Stimulated activated CD8-positive, alpha-beta memory T cell treated with anti-CD3 and anti-CD28 coated beads, Interleukin-15, amount 100 ng/mL, for 4 hours (primary cell): ENCODE measurements around the gene AKT3.

Source experiments
- DNase-seq, 2 donors: peaks; one replicate each; pipeline ENCODE4 v3.0.0-alpha.2; 2020; ENCODE audit warnings: low read depth in 2 of 2

AKT3 gene

DNA sequence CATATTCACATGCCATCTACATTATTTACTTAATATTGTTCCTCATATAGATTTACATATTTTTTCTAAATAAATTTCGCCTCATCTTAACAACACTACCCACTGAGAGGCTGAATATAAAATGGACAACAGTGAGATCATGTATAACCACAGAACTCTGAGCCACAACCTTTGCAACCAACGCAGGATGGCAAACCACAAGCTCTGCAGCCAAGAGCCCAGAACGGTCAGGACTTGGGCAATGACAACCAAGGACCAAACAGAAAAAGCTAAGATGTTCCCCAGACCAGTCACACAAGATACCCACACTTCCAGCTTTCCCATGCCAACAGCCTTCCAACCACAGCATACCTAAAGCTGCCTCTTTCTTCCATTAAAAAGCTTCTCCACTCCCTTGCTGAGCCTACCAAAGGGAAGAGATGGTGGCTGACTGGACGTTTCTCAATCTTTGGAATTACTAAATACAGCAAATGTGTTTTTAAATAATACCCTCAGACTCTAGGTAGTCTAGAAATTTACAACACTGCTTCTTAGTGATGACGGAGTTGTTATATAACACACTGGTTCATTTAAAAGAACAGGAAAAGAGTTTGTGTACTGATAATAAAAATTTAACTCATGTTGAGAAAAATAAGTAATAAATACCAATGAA lies 117.9 kb downstream of the AKT3 start:
- no peak for DNase-seq

DNA sequence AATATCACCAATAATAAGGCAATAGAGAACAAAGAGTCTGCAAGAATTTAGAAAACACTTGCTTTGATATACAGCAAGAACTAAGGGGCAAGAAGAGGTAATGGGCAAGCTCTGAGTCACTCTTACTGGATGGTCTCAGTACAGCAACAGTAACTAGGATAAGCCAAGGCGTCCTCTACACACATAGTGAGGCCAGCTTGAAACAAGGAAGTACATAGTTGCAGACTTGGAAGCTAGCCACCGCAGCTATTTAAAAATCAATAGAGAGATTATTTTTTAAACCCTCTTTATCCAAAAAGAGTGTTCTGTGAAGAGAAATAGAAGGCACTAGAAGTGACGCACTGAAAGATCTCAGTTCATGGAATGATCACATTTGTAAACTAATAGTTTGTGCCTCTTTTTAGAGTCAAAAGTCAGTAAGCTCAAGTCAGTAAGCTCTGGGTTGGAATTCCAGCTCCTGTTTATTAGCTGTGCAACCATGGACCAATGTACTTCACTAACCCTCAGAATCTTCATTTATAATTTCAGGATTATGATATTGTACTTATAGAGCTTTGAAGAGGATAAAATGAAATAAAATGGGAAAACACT lies 118.6 kb downstream of the AKT3 start:
- DNase-seq, result no peak

DNA sequence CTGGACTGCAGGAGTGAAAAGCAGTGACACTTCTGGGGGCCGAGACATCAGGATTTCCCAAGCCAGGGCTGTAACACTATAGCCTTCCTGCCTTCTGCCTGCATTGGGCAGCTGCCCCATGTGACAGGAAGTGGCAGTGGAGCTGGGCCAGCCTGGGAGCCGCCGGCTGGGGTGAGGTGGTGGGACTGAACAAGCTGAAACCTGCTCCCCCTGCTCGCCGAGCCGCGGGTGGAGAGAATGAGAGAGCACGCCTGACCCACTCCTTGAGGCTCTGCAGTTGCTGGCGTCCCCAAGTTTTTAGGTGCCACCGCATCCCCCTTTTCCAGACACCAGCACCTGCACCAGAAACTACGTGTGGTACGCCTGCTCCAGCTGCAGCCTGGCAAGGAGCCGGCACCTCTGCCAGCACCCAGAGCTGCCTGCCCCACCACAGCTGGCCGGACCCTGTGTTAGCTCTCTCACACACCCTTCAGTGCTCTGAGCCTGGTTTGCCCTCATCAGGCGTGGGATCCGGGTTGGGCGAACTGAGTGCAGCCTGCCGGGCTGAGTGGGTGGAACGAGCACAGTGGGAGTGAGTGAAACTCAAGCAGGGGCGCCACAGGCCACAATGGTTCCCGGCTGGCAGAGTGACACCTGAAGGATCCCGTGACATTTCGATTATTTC lies 119.4 kb downstream of the AKT3 start:
- DNase-seq, result no peak

DNA sequence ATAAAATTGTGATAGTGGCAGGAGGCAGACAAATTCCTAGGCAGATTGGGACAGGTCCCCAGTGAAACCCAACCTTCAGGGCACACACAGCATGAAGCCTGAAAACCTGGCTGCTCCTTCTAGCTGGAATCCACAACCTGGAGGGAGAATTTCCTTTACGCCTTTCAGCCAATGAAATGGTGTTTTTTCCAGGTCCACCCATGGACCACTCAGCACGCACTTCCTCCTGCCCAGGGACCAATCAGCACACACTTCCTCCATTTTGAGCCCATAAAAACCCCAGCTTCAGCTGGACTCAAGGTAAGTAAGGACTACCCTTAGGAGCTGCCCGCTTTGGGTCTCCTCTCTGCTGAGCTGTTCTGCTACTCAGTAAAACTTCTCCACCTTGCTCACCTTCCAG lies 120.1 kb downstream of the AKT3 start:
- DNase-seq, result no peak

DNA sequence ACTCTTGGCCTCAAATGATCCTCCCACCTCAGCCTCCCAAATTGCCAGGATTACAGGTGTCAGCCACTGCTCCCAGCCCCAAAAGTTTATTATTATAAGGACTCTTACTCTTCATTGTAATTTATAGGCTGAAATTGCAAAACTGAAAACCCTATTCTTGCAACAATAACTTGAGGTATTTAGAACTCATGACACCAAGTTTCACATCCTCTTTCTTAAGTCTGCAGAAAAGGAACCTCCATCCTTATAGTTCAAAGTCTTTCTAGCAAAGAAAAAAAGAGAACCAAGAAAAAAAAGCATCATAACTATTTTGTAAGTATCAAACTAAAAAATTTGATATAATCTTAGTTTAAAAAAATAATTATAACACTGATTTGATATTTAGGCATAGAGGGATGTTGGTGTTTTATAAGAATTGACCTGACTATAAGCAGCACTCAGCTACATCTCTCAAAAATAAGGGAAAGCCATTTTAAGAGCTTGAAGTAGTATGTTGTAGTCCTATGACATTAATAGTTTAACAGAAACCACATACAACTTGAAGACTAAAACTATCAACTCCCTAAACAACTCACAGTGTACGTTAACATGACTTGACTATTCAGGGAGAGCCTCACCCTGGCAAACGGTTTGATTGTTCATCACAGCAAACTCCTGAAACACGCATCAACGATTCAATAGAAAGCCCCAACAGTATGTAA lies 122.4 kb downstream of the AKT3 start:
- no peak for DNase-seq

DNA sequence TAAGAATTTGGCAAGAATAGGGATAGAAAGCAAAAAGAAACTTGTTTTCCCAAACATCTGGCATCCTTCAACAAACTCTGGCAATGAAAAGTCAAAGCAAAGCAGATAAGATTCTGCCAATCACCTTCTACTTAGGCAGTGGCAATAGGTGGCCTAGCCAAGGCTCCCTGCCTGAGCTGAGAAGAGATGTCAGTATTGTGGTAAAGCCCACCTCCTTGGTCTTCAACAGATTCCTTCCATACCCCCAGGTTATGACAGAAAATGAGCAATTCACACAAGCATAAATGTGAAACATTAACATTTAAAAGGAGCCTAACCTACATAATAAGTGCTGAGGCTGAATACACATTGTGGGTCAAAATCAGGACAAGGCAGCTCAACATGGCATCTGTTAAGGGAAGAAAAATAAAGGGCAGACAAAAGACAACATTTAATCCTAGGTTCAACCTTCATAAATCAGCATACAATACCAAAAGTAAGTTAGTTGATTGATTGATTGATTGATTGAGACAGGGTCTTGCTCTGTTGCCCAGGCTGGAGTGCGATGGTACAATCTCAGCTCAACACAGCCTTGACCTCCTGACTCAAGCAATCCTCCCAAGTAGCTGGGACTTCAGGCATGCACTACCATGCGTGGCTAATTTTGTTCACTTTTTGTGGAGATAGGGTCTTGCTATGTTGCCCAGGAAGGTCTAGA lies 123.1 kb downstream of the AKT3 start:
- no peak for DNase-seq

DNA sequence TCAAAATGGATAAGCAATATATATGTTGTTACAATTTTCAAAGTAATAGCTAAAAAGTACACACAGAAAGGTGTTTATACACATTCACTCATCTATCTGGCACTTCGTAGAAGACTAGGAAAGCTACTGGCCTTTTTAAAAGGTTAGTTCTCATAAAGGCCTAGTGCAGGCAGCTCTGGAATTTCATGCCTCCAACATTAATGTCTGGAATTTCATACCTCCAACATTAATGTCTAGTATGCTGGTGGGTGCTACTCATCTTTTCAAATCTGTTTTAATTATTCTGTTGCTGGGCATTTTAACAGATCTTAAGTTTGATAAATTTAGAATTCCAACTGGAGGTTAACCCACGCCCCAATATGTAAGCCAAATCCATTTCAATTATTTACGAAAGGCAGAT lies 124.2 kb downstream of the AKT3 start:
- no peak for DNase-seq

DNA sequence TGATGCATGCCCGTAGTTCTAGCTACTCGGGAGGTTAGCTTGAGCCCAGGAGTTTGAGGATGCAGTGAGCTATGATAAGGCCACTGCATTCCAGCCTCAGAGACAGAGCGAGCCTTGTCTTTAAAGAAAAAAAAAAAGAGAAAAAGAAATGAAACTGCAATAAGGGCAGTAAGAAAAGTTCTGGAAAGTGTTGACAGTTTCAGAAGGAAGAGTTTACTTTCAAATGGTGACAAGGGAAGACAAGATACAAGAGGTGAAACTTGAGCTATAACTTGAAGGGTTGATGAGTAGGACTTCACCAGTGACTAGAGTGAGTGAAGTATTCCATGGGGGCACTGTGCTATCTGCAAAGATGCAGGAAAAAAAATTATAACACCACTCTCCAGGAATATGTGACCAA lies 125.0 kb downstream of the AKT3 start:
- no peak for DNase-seq

DNA sequence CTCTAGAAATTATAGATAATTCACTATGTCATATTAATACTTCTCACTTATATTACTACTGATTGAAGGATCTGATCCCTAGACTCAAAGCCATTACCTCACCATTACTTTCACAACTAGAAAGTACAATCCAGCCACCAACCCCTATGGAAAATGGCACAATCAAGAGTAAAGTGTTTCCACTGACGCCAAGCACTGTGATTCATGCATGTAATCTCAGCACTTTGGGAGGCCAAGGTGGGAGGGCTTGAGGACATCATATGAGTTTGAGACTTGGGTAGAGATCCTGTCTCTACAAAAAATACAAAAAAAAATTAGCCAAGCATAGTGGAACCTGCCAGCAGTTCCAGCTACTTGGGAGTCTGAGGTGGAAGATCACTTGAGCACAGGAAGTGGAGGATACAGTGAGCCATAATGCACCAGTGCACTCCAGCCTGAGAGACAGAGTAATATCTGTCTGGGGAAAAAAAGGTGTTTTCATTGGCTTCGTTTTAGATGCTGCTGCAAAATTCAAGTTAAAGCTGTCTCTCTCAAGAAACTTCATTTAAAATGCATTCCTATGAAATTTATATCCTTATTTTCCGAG lies 126.5 kb downstream of the AKT3 start:
- DNase-seq, result no peak

DNA sequence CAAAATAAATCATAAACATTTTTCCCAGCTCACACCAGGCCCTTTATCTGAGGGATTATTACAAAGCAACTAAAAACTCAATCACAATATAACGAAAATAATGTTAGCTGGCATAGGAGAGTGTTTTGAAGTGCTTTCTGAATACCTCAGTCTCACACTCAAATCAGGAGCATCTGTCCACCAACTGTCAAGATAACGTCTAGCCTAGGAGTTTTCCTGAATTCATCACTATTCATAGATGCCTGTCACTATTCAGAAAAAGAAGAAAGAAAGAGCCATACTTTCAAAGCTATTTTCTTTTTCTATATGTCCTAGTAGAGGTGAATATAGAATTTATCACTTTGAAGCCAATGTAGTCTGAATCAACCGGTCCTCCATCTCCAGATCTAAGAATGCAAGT lies 127.0 kb downstream of the AKT3 start:
- DNase-seq, result no peak

DNA sequence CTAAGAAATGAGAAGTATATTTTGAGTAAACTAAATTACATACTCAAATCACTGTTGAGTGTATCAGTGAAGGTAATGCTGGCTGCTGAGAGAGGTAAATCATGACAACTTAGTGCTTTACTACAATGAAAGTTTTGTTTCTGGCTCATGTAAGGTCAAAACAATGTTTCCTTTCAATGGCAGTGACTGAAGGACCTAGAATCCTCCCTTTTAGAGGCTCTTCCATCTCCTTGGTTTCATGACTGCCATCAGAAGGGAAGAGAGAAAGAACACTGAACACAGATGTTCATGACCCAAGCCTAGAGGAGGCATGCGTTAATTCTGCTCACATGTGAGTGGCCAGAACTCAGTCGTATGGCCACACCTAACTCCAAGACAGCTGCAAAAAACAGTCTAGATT lies 130.6 kb downstream of the AKT3 start:
- DNase-seq, result no peak

DNA sequence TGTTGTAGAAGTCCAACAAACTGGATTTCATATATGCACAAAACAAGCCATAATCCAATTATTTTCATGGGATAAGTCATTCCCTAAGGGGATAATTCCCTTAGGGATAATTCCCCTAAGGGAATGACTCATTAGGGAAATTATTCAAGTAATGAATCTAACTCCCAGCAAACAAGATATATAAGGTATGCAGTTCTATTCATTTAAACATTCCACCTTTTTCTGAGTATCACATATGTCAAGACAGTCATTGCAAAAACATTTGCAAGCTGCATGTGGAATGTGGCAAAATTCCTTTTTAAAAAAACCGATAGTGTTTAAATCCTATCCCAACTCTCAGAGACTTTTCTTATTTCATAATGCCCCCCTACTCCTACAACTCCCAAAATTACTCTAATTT lies 131.2 kb downstream of the AKT3 start:
- no peak for DNase-seq

DNA sequence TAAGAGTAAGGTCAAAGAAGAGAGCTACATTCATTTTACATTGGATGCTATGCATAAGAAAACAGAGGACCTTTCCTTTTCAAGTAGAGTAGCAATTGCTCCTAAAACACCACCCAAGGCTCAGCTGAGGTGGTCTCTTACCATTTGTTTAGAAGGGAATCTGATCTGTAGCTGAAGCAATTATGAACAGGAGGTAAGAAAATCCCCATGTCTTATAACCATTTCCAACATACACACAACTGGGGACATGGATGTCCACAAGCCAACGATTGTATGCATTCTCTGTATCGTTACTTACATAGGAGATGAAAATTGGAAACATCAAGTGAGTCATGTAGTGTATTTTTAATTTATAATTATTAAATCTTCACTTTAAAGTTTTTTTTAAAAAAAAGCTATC lies 132.0 kb downstream of the AKT3 start:
- no peak for DNase-seq

DNA sequence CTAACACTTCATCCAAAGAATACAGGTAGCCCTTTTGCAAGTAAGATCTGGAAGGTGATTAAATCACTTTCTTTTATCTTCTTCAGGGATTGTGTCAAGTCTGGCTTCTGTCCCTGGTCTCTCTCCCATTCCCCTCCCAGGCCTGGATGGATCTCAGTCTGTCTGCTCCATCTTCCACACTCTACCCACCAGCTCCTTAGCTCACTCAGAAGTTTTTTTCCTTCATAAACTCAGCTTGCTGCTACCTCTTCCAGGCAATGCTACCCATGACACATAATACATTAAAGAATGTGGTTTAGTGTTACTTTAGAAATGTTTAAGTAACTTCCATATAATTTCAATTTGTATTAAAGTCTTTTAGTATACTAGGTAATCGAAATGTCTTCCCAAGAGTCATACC lies 133.1 kb downstream of the AKT3 start:
- DNase-seq, result no peak

DNA sequence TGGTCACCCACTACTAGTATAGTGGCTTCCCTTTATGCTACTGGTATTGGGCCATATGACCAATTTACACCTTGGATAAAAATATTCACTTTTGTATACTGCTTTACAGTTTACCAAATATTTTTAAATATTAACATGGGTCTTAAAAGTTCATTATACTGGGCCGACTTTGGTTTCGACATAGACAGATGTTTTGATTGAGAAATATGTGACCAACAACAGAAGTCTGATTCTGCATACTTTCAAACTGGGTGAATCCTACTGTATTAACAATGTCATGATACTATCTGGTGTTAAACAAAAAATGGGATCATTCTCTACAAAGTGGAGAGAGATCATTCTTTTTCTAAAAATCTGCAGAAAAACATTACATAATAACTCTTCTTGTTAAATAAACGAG lies 134.8 kb downstream of the AKT3 start:
- DNase-seq, result no peak

DNA sequence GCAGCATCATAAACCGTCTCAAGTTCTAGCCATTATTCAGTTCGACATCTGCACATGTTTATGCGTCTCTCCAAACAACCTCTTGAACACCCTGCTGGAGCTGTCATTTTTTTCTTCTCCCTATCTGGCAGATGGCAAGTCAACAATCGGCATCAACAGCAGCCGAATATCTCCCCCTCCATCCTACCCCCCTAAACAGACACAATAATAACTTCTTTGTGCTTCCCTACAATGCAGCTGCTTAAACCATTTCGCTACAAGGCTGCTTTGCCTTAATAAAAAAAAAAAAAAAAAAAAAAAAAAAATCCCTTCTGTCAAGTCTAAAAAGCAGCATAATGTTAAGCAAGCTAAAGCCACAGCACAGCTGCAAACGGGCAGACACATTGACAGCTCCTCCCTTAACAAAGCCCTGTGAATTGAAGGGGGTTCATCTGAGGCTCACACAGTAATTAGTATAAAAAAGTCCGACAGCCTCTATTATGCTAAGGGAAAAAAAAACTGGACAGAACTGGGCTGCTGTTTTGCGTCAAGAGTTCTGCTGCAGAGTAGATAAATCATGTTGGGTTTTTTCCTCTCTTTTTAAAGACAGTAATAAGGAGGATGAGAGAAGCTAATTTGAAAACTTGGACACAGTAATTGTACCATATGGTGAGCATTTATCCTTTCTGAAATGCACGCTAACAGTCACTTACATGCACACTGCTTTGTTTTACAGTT lies 136.4 kb downstream of the AKT3 start:
- DNase-seq, result no peak

DNA sequence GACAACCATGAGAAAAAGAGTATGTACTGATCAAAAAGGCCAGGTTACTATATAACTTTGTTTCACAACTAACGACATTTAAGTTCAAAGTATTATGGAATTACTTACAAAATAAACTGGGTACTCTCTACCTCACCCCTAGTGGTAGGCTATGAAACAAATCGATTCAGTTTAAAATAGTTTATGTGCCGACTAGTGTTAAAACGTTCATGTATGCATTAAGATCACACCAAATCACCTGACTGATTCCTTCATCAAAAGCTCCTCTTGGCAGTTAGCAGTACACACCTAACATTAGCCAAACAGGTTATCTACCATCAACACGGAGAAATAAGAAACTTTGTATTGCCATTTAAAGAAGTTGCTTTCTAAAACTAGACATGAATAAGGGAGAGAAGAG lies 137.1 kb downstream of the AKT3 start:
- no peak for DNase-seq

DNA sequence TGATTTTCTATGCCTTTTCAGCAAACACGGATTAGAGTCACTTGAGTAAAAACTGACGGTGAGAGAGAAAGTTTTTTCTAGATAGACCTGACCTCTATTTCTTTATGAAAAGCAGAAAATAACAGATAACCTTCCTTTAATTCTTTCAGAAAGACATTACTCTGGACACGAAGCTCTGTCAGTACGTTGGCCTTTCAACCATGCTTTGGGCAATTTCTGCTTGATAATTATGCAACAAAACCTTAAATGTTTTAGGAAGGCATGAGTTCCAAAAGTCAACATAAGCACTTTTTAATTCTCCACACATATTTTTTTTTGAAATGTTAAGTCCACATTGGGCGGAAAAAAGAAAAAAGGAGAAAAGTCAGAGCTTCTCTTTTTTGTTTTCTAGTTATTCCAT lies 137.8 kb downstream of the AKT3 start:
- no peak for DNase-seq

DNA sequence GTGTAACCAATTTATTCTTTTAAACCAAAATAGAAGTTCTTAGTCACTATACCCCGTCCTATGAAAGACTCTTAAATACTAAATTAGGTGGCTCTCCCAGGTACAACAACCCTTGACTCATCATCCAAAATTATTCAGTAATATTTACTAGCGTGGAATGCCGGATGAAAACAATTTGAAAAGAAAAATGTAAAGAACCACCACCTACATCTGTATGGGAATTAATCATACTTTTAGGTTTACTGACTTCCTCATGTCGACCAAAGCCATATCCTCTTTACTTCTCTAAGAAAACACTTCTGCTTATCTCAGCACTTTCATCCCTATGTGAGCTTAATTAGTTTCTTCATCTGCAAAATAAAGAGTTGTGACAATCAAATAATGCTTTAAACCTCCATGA lies 139.6 kb downstream of the AKT3 start:
- no peak for DNase-seq

DNA sequence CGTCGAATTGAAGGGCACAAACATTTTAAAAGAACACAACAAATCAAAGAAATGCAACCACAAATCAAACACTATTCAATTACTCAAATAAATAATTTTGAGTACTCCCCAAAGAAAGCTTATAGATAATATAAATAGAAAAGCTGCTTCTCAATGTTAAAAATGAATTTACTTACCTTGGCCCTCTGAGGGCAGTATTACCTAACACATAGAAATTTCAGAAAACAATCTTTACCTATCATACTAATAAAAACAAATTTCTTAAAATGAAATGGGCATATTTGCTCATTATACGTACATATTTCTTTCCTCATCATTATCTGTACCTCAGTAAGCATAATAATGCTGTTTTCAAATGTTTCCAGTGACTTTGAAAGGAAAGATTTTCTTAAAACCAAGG lies 141.8 kb downstream of the AKT3 start:
- no peak for DNase-seq

DNA sequence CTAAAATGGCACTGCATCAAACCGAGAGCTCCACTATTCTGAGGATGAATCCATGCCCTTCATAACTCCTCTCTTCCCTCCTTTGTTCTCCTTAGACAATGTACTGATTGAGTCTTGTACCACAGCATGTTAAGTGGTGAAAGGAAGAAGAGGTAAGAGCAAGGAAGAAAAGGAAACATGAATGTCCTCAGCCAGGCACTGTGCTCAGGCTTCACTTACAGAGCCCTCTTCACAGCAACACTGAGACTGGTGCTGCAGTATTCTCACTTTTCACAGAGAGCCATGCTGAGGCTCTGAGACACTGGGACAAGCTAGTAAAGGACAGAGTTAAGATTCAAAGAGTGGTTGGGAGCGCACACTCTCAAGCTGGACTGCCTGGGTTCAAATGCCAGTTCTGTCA lies 143.5 kb downstream of the AKT3 start:
- DNase-seq, result no peak
